B cell (primary cell): ENCODE results near the gene TMEM239. TPM values are rescaled to one million over a fixed set of nuclear protein-coding genes. Genes with fewer than 3 reads are reported as not detected.

Experiments used
- ATAC-seq: fragments of 200-7000 bp; cut with Tn5 transposase; one replicate; pipeline ENCODE4 v1.10.0; 2021; ENCODE audit warnings: low read depth, mild to moderate bottlenecking, moderate number of reproducible peaks, moderate library complexity
- CTCF ChIA-PET: fragments of 350-600 bp; sonication (Branson Sonifier 250); formaldehyde crosslinking; loops from one replicate; lab custom pipeline; 2021; ENCODE audit warnings: antibody characterized with exemption, inconsistent platforms; lab: Charles Lee
- POLR2A ChIA-PET: fragments of 350-600 bp; sonication (Branson Sonifier 250); formaldehyde crosslinking; loops from one replicate; lab custom pipeline; 2021; ENCODE audit warnings: antibody characterized with exemption; lab: Charles Lee
- DNase-seq: peaks from one replicate; pipeline ENCODE4 v3.0.0; 2013
- H2AFZ ChIP-seq: 2 replicates; pipeline ENCODE4 v1.6.1; 2012; ENCODE audit warnings: mild to moderate bottlenecking, low read depth, low read length; ENCODE audit not compliant: insufficient read depth, poor library complexity, severe bottlenecking
- H3K27ac ChIP-seq, 2 donors: 1 replicate in 1 of 2; 2 replicates in 1 of 2; pipeline ENCODE4 v1.5.1; 2012 to 2013; ENCODE audit warnings: low read length in 2 of 2, mild to moderate bottlenecking in 2 of 2, moderate library complexity in 1 of 2
- H3K27me3 ChIP-seq, 4 experiments: fragments of 200-600 bp in 1 of 4; sonication (generic) in 1 of 4; replicated peaks in 1 of 4; 1 replicate in 2 of 4; 2 replicates in 2 of 4; pipeline versions ENCODE4 v1.6.1 to v1.7.0; 2013 to 2016; ENCODE audit warnings: low read length in 3 of 4, mild to moderate bottlenecking in 2 of 4, mixed read lengths in 1 of 4, moderate library complexity in 1 of 4; ENCODE audit not compliant: insufficient read depth in 4 of 4, control insufficient read depth in 3 of 4; ENCODE audit errors: control extremely low read depth in 1 of 4
- H3K36me3 ChIP-seq, 2 experiments: replicated peaks in 1 of 2; 1 replicate in 1 of 2; 2 replicates in 1 of 2; pipeline versions ENCODE4 v1.6.1 to v1.7.1; 2013; ENCODE audit warnings: low read length in 1 of 2; ENCODE audit not compliant: insufficient read depth in 2 of 2, control insufficient read depth in 1 of 2; ENCODE audit errors: control extremely low read depth in 1 of 2, extremely low read depth in 1 of 2
- H3K4me1 ChIP-seq, 2 donors: fragments of 200-600 bp in 1 of 2; sonication (generic) in 1 of 2; 1 replicate in 1 of 2; 2 replicates in 1 of 2; pipeline versions ENCODE4 v1.5.1 to v1.6.1; 2013 to 2017; ENCODE audit warnings: low read length in 2 of 2; ENCODE audit not compliant: control insufficient read depth in 2 of 2, insufficient read depth in 2 of 2
- H3K4me2 ChIP-seq: replicated peaks from 2 replicates; pipeline ENCODE3; 2012; ENCODE audit warnings: mild to moderate bottlenecking, low read depth, low read length; ENCODE audit not compliant: poor library complexity, severe bottlenecking
- H3K4me3 ChIP-seq, 5 experiments: fragments of 200-600 bp in 1 of 5; sonication (generic) in 1 of 5; 1 replicate in 3 of 5; 2 replicates in 2 of 5; pipeline versions ENCODE4 v1.5.1 to v1.7.0; 2011 to 2016; ENCODE audit warnings: low read length in 4 of 5, mild to moderate bottlenecking in 4 of 5, low read depth in 2 of 5, control low read depth in 1 of 5, moderate library complexity in 1 of 5; ENCODE audit not compliant: insufficient read depth in 1 of 5; ENCODE audit errors: control extremely low read depth in 1 of 5, extremely low read depth in 1 of 5
- H3K79me2 ChIP-seq: fragments of 200-600 bp; sonication (generic); one replicate; pipeline ENCODE4 v1.6.0; 2016; ENCODE audit warnings: low read length; ENCODE audit not compliant: control insufficient read depth, insufficient read depth
- H3K9ac ChIP-seq: fragments of 200-600 bp; sonication (generic); 2 replicates; pipeline ENCODE4 v1.6.1; 2017; ENCODE audit warnings: mild to moderate bottlenecking, low read length, moderate library complexity
- H3K9me3 ChIP-seq, 3 donors: one replicate each; pipeline versions ENCODE4 v1.6.1 to v1.7.1; 2013; ENCODE audit warnings: low read length in 2 of 3; ENCODE audit not compliant: control insufficient read depth in 2 of 3, insufficient read depth in 1 of 3; ENCODE audit errors: control extremely low read depth in 1 of 3
- H4K20me1 ChIP-seq: 2 replicates; pipeline ENCODE4 v1.6.0; 2012; ENCODE audit warnings: mild to moderate bottlenecking, low read length; ENCODE audit not compliant: insufficient read depth, control insufficient read depth, poor library complexity, severe bottlenecking
- H3K27ac Mint-ChIP-seq: one replicate; pipeline ENCODE4 v1.8.0; 2021; ENCODE audit warnings: mixed read lengths
- H3K27me3 Mint-ChIP-seq: one replicate; pipeline ENCODE4 v1.8.0; 2021; ENCODE audit warnings: mixed read lengths
- H3K4me1 Mint-ChIP-seq: one replicate; pipeline ENCODE4 v1.8.0; 2021; ENCODE audit warnings: mixed read lengths
- H3K4me3 Mint-ChIP-seq: one replicate; pipeline ENCODE4 v1.8.0; 2021; ENCODE audit warnings: mixed read lengths
- H3K9me3 Mint-ChIP-seq: one replicate; pipeline ENCODE4 v1.8.0; 2022; ENCODE audit warnings: mixed read lengths; ENCODE audit not compliant: insufficient read depth
- CTCF ChIP-seq: fragments of 200-600 bp; IDR thresholded peaks from one replicate; pipeline ENCODE4 v1.8.0; 2022; ENCODE audit warnings: antibody characterized with exemption, mild to moderate bottlenecking
- EZH2 ChIP-seq: IDR thresholded peaks from 2 replicates; pipeline ENCODE4 v1.6.1; 2012; ENCODE audit warnings: borderline replicate concordance, low read depth, mild to moderate bottlenecking, moderate library complexity, low read length; ENCODE audit not compliant: insufficient read depth, poor library complexity, severe bottlenecking
- WGBS: methylation state at CpG from one replicate; pipeline ENCODE4 v1.1.5; 2013; ENCODE audit warnings: missing lambda C conversion rate; ENCODE audit not compliant: insufficient coverage; 5-methylcytosine and 5-hydroxymethylcytosine counted together
- intact Hi-C: fragments of 100-400 bp; cut with micrococcal nuclease; formaldehyde crosslinking; loops from one replicate; pipeline ENCODE4 v1.10.0; 2022
- polyA plus RNA-seq: library from polyadenylated mRNA; depleted of rRNA; stranded (reverse); fragments of >200 nt; gene quantifications from 2 replicates; pipeline ENCODE4 v1.2.3, GENCODE V29; 2012
- total RNA-seq, 2 donors: library from RNA; stranded (reverse); fragments of 120-200 nt in 1 of 2; gene quantifications; 1 replicate in 1 of 2; 2 replicates in 1 of 2; pipeline versions ENCODE4 v1.2.3 to v1.2.4, GENCODE V29; 2013 to 2022

The TMEM239 gene
- total and polyA plus RNA-seq, 2 donors (not counting 1 experiment from before 2014, with no cell fraction given), result not detected

- no peak overlapping the region for H3K4me2 ChIP-seq
- H3K9me3 ChIP-seq, result no peaks in the 10 kb centered on the region
- 21% methylated on average over 59 of the region's 68 CpGs for WGBS
- no peak overlapping the region for H2AFZ ChIP-seq
- Mint-ChIP-seq H3K4me1 (peaks cover 9% of the 10 kb centered on the region), H3K9me3 (no peaks in the 10 kb centered on the region), H3K27ac (no peak overlapping the region), H3K27me3 (peaks cover 42% of the 10 kb centered on the region), H3K4me3 (no peak overlapping the region)
- no peak overlapping the region for H3K27ac ChIP-seq
- no peak overlapping the region for H3K9ac ChIP-seq
- no peak for TF ChIP-seq EZH2
- no peak for TF ChIP-seq CTCF
- ChIA-PET POLR2A (interaction anchor here (0.6 kb wide), 1 partner anchor 11 kb away, joined by 9 read pairs; no protein-coding TSS in a partner anchor), CTCF (no interaction called here)
- no peaks in the 10 kb centered on the region for H3K36me3 ChIP-seq
- H3K79me2 ChIP-seq, result no peaks in the 10 kb centered on the region
- H3K27me3 ChIP-seq, result peaks cover 0 to 44% (median 20%) of the 10 kb centered on the region in 4 experiments
- DNase-seq (no peak), ATAC-seq (no peak)
- H3K4me3 ChIP-seq, result no peak overlapping the region
- intact Hi-C loops, result no loop called here
- H4K20me1 ChIP-seq, result no peaks in the 10 kb centered on the region
- H3K4me1 ChIP-seq, result peaks cover 0 to 3% of the 10 kb centered on the region in 2 donors
Observed at GRCh38 chr20:2820896-2821869, 5.0 kb downstream of the TMEM239 start.

GRCh38 chr20:2822073-2822472 is 5.9 kb downstream of the TMEM239 start:
- Mint-ChIP-seq H3K4me1 (peaks cover 12% of the 10 kb centered on the region), H3K27ac (no peak overlapping the region), H3K4me3 (no peak overlapping the region), H3K9me3 (no peaks in the 10 kb centered on the region), H3K27me3 (peaks cover 49% of the 10 kb centered on the region)
- no peak overlapping the region for H3K27ac ChIP-seq
- ChIA-PET POLR2A (interaction anchor here (0.6 kb wide), 1 partner anchor 12 kb away, joined by 9 read pairs; no protein-coding TSS in a partner anchor), CTCF (no interaction called here)
- H2AFZ ChIP-seq, result no peak overlapping the region
- intact Hi-C loops, result no loop called here
- H3K4me3 ChIP-seq, result no peak overlapping the region
- H3K4me2 ChIP-seq, result no peak overlapping the region
- ATAC-seq (no peak), DNase-seq (no peak)
- no peaks in the 10 kb centered on the region for H3K36me3 ChIP-seq
- no peaks in the 10 kb centered on the region for H4K20me1 ChIP-seq
- TF ChIP-seq CTCF (no peak), EZH2 (no peak)
- H3K4me1 ChIP-seq, result peaks cover 0 to 6% of the 10 kb centered on the region in 2 donors
- no peaks in the 10 kb centered on the region for H3K79me2 ChIP-seq
- no peaks in the 10 kb centered on the region for H3K9me3 ChIP-seq
- no peak overlapping the region for H3K9ac ChIP-seq
- WGBS, result no CpG with 5 or more reads among the region's 5 CpGs
- peaks cover 0 to 44% (median 24%) of the 10 kb centered on the region in 4 experiments for H3K27me3 ChIP-seq
